Hepatocyte (in vitro differentiated cells): Measurements from ENCODE around the gene ADCK2. TPM values are rescaled to one million over a fixed set of nuclear protein-coding genes. Genes with fewer than 3 reads are reported as not detected.

Source experiments
- DNase-seq: peaks from one replicate; pipeline ENCODE4 v3.0.0-alpha.2; 2016; ENCODE audit warnings: low spot score
- H2AFZ ChIP-seq: fragments of 200-600 bp; sonication (generic); 2 replicates; pipeline ENCODE4 v1.6.0; 2016; ENCODE audit warnings: antibody characterized with exemption, mild to moderate bottlenecking
- H3K27ac ChIP-seq: fragments of 200-600 bp; sonication (generic); 2 replicates; pipeline ENCODE4 v1.5.1; 2016; ENCODE audit warnings: mild to moderate bottlenecking
- H3K27me3 ChIP-seq: fragments of 200-600 bp; sonication (generic); 2 replicates; pipeline ENCODE4 v1.6.1; 2016
- H3K36me3 ChIP-seq: fragments of 200-600 bp; sonication (generic); replicated peaks from 2 replicates; pipeline ENCODE4 v1.5.1; 2016; ENCODE audit warnings: low read depth; ENCODE audit not compliant: insufficient read depth
- H3K4me1 ChIP-seq: fragments of 200-600 bp; sonication (generic); 2 replicates; pipeline ENCODE4 v1.5.1; 2016; ENCODE audit warnings: mild to moderate bottlenecking, moderate library complexity; ENCODE audit not compliant: insufficient read depth
- H3K4me2 ChIP-seq: fragments of 200-600 bp; sonication (generic); 2 replicates; pipeline ENCODE4 v1.6.0; 2016
- H3K4me3 ChIP-seq: fragments of 200-600 bp; sonication (generic); 2 replicates; pipeline ENCODE4 v1.5.1; 2016; ENCODE audit warnings: mild to moderate bottlenecking
- H3K79me2 ChIP-seq: fragments of 200-600 bp; sonication (generic); 2 replicates; pipeline ENCODE4 v1.6.0; 2017; ENCODE audit warnings: mild to moderate bottlenecking
- H3K9me2 ChIP-seq: fragments of 200-600 bp; sonication (generic); replicated peaks from 2 replicates; pipeline ENCODE4 v1.6.0; 2017; ENCODE audit warnings: mild to moderate bottlenecking; ENCODE audit not compliant: insufficient read depth
- H3K9me3 ChIP-seq: fragments of 200-600 bp; sonication (generic); 2 replicates; pipeline ENCODE4 v1.5.1; 2016; ENCODE audit warnings: low read depth, mild to moderate bottlenecking
- H4K20me1 ChIP-seq: fragments of 200-600 bp; sonication (generic); 2 replicates; pipeline ENCODE4 v1.6.0; 2016; ENCODE audit warnings: mild to moderate bottlenecking; ENCODE audit not compliant: insufficient read depth, poor library complexity, severe bottlenecking
- EZH2 ChIP-seq: fragments of 200-600 bp; sonication (generic); IDR thresholded peaks from 2 replicates; pipeline ENCODE4 v1.6.1; 2016; ENCODE audit warnings: antibody characterized with exemption, mild to moderate bottlenecking, borderline replicate concordance
- EZH2phosphoT487 ChIP-seq: fragments of 200-600 bp; sonication (generic); IDR thresholded peaks from one replicate; pipeline ENCODE4 v1.6.1; 2018; ENCODE audit warnings: antibody characterized with exemption, mild to moderate bottlenecking, low read depth, moderate library complexity; ENCODE audit not compliant: unreplicated experiment, severe bottlenecking
- WGBS: methylation state at CpG from one replicate; pipeline ENCODE4 v1.1.6; 2016; ENCODE audit warnings: low lambda C conversion rate; ENCODE audit errors: missing lambda C conversion rate; 5-methylcytosine and 5-hydroxymethylcytosine counted together
- polyA plus RNA-seq: library from polyadenylated mRNA; unstranded; fragments of >200 nt; fragmentation: Nextera tagmentation; extraction: Ambion mirVana; gene quantifications from 2 replicates; pipeline ENCODE4 v1.2.1, GENCODE V29; 2016
- total RNA-seq: library from RNA; depleted of rRNA; stranded (reverse); fragments of >200 nt; gene quantifications from 2 replicates; pipeline ENCODE4 v1.2.3, GENCODE V29; 2014
- TF ChIP-seq, protein P1 (sequence below): fragments of 200-600 bp; sonication (generic); IDR thresholded peaks from 2 replicates; pipeline ENCODE4 v1.5.1; 2016; ENCODE audit warnings: antibody characterized with exemption, mild to moderate bottlenecking; ENCODE audit not compliant: poor library complexity

The ADCK2 gene
- total and polyA plus RNA-seq, 2 experiments from 2014 or later, result 22.4 to 24.2 TPM

- Histone ChIP-seq H3K4me1 (peaks cover 22% of the 10 kb centered on the region), H4K20me1 (no peaks in the 10 kb centered on the region), H3K4me2 (no peak overlapping the region), H3K4me3 (no peak overlapping the region), H2AFZ (no peak overlapping the region), H3K36me3 (no peaks in the 10 kb centered on the region), H3K79me2 (peaks cover 30% of the 10 kb centered on the region), H3K9me3 (no peaks in the 10 kb centered on the region), H3K27me3 (peaks cover 6% of the 10 kb centered on the region), H3K9me2 (no peaks in the 10 kb centered on the region), H3K27ac (no peak overlapping the region)
- DNase-seq, result no peak
- 52% methylated on average over 5 of the region's 5 CpGs for WGBS
- TF ChIP-seq EZH2phosphoT487 (no peak), EZH2 (no peak)
- TF ChIP-seq, protein P1, sequence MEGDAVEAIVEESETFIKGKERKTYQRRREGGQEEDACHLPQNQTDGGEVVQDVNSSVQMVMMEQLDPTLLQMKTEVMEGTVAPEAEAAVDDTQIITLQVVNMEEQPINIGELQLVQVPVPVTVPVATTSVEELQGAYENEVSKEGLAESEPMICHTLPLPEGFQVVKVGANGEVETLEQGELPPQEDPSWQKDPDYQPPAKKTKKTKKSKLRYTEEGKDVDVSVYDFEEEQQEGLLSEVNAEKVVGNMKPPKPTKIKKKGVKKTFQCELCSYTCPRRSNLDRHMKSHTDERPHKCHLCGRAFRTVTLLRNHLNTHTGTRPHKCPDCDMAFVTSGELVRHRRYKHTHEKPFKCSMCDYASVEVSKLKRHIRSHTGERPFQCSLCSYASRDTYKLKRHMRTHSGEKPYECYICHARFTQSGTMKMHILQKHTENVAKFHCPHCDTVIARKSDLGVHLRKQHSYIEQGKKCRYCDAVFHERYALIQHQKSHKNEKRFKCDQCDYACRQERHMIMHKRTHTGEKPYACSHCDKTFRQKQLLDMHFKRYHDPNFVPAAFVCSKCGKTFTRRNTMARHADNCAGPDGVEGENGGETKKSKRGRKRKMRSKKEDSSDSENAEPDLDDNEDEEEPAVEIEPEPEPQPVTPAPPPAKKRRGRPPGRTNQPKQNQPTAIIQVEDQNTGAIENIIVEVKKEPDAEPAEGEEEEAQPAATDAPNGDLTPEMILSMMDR, result no peak
Measured at GRCh38 chr7:140635345-140635744, 37.4 kb upstream of the ADCK2 start.

- 73% methylated on average over 5 of the region's 5 CpGs for WGBS
- TF ChIP-seq EZH2phosphoT487, result no peak
- TF ChIP-seq, protein P1, result no peak
Measured at GRCh38 chr7:140635816-140636215, 36.9 kb upstream of the ADCK2 start.

DNA sequence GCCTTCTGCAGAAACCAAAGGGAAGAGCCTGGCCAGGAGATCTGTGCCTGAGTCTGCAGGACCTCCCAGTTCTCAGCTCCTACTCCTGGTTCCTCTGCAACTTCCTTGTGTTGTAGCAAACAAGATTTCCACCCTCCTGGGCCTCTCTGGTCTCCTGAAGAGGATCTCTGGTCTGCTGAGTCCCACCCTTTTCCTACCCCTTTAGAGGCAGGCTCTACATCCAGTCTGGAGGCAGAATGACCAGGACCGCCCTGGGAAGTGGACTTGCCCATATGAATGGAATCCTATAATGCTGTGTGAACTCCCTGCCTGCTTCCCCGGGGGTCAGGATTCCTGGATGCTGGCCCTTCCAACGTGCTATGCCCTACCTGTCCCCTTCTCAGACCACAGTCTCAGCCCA is 35.3 kb upstream of the ADCK2 start:
- no peak overlapping the region for H3K4me3 ChIP-seq
- H3K27me3 ChIP-seq, result peaks cover 6% of the 10 kb centered on the region
- no peaks in the 10 kb centered on the region for H3K36me3 ChIP-seq
- no peaks in the 10 kb centered on the region for H4K20me1 ChIP-seq
- WGBS, result 73% methylated on average over 3 of the region's 3 CpGs
- no peak overlapping the region for H2AFZ ChIP-seq
- H3K9me2 ChIP-seq, result no peaks in the 10 kb centered on the region
- DNase-seq, result no peak
- no peaks in the 10 kb centered on the region for H3K9me3 ChIP-seq
- no peak overlapping the region for H3K4me2 ChIP-seq
- H3K79me2 ChIP-seq, result peaks cover 30% of the 10 kb centered on the region
- no peak overlapping the region for H3K27ac ChIP-seq
- TF ChIP-seq, protein P1, result no peak
- TF ChIP-seq EZH2, result no peak
- no peak for TF ChIP-seq EZH2phosphoT487
- peaks cover 31% of the 10 kb centered on the region for H3K4me1 ChIP-seq

More at GRCh38 chr7:140635816-140636215, 36.9 kb upstream of the ADCK2 start:
- Histone ChIP-seq H3K79me2 (peaks cover 30% of the 10 kb centered on the region), H3K27ac (no peak overlapping the region), H3K4me3 (no peak overlapping the region), H3K4me1 (peaks cover 22% of the 10 kb centered on the region), H4K20me1 (no peaks in the 10 kb centered on the region), H3K9me2 (no peaks in the 10 kb centered on the region), H3K4me2 (no peak overlapping the region), H3K27me3 (peaks cover 6% of the 10 kb centered on the region), H3K9me3 (no peaks in the 10 kb centered on the region), H2AFZ (no peak overlapping the region), H3K36me3 (no peaks in the 10 kb centered on the region)
- no peak for DNase-seq
